NCI-H526 treated with DMSO at 0.1 percent for 48 hours (cell line): ENCODE measurements around the gene NOXO1.
"Not testable (repeated sequence)": the region's sequence is repeated elsewhere in the genome, so short reads cannot be mapped to it uniquely, and the experiment has no call there.

ENCODE experiments used
- DNase-seq: peaks from one replicate; lab custom pipeline; 2025; lab: John Stamatoyannopoulos, UW

NOXO1 gene

DNA sequence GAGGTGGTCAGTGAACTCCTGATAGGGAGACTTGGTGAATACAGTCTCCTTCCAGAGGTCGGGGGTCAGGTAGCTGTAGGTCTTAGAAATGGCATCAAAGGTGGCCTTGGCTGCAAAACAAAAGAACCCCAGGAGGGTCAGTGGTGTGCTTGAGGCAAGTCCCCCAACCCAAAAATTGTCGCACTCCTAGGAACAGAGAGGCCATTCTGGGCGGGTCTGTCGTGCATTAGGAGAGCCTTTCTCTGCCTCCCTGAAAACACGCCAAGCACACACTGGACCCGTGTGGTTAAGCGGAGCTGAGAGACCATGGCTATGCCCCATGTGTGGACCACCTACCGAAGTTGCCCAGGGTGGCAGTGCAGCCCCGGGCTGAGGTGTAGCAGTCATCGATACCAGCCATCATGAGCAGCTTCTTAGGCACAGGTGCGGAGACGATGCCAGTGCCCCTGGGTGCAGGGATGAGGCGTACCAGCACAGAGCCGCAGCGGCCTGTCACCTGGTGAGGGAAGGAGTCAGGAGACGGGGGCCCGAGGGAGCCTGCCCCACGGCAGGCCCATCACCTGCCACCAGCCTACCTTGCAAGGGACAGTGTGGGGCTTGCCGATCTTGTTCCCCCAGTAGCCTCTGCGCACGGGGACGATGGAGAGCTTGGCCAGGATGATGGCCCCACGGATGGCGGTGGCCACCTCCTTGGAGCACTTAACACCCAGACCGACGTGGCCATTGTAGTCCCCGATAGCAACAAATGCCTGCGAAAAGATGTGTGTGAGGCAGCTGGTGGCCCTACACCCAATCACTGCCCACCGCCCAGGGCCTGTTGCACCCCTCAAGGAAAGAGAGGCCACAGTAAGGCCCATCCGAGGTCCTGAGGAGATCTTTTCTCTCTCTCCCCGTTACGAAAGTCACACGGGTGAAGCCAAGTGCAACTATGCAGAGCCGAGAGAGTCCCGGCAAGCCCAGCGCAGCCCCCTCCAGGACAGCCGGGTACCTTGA is 18.8 kb downstream of the NOXO1 start:
- DNase-seq, result not testable (repeated sequence)

DNA sequence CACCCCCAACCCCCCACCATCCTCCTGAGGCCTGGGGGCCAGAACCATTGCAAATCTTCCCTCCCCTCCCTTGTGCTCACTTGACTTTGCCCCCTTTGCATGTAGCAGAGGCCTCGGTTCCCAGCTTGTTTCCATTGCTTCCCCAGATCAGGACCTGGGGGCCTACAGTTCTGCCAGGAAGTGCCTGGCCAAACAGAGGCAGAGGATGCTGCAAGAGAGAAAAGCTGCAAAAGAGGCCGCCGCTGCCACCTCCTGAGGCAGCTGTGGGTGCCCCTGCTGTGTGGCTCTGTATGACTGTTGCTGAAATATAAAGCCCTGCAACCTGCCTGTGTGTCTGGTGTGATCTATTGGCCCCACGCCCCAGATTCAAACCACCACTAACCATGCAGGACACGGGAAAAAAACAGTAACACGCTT is 19.6 kb downstream of the NOXO1 start:
- no peak for DNase-seq

DNA sequence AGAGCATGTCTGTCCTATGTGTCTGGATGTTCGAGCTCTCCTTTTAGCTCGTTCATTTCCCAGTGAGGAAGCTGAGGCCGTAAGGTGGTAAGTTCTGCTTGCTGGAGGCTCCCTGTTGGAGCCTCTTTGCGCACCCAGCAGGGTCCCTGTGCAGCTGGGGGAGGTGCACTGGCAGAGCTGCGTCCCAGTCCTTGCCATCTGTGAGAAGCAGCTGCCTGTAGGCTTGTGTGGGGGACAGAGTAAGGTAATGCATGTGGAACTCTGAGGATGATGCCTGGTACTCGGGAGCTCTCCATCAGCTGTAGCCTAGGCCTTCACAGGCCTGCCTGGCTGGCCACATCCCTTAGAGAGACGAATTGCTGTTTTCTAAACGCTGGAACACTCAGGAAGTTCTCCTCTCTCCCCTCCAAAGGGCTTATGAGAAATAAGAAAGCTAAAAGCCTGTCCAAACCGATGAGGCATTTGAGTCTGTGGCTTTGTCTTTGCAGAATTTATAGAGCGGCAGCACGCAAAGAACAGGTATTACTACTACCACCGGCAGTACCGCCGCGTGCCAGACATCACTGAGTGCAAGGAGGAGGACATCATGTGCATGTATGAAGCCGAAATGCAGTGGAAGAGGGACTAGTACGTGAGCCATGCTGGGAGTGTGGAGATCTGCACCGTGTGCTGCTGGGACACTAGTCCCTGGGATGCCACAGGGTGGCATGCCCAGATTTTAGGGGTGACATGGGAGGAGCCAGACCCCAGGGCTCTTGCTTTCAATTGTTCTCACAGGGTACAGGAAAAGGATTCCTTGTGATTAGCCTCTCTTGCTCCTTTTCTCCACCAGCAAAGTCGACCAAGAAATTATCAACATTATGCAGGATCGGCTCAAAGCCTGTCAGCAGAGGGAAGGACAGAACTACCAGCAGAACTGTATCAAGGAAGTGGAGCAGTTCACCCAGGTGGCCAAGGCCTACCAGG is 20.3 kb downstream of the NOXO1 start:
- peak; percentile 41 for DNase-seq

DNA sequence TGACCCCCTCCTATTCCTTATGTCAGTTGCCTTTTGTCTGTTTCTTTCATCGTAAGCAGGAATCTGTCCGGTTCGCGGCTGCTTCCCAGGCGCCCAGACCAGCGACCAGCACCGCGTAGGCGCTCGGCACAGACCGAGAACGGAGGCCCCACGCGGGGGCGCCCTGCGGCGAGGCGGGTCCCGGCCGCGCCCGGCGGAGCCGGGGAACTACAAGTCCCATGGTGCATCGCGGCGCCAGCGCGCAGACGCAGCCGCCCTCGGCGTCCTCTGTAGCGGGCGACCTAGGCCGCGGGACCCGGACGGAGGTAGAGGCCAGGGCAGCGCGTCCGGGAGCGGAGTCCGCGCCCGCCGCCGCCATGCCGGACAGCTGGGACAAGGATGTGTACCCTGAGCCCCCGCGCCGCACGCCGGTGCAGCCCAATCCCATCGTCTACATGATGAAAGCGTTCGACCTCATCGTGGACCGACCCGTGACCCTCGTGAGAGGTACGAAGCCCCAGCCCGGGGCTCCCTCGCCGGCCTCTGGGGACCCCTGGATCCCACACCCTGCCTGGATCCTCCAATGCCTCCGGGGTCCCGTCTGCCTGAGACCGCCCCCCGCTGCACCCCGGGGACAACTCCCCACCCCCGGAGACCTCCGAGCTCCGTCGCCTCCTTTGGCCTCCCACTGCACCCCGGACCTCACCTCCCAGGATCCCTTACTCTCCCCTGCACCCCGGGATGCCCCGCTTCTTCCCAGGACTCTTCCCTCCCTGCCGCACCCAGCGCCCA is 21.8 kb downstream of the NOXO1 start, which contains the start of gene NDUFB10:
Gene NDUFB10, plus strand, starts transcription at position 270 of the 771 bp plus-strand sequence. Its CDS starts 87 bp downstream, at position 357.
- peak; percentile 53 for DNase-seq

DNA sequence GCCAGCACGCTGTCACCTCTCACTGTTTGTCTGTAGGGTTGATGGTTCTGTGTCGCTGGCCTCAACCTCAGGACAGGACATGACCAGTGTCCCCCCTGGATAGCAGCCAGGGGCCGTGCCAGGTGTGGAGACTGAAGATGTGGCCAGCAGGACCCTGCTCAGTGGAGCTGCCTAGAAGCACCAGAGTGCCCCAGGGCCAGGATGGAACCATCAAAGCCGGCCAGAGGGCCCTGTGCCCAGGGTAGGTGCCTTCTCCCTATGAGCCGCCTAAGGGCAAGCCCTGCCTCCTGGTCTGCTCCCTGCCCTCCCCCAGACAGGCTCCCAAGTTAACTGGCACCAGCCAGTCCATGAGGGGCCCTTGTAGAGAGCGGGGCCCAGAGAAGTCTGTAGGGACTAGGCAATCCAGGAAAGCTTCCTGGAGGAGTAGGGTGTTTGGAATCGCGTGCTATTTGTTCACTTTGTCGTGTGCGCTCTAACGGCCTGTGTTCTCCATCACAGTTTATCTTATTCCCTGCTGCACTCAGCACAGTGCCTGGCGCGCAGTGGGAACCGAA is 22.5 kb downstream of the NOXO1 start:
- no peak for DNase-seq

DNA sequence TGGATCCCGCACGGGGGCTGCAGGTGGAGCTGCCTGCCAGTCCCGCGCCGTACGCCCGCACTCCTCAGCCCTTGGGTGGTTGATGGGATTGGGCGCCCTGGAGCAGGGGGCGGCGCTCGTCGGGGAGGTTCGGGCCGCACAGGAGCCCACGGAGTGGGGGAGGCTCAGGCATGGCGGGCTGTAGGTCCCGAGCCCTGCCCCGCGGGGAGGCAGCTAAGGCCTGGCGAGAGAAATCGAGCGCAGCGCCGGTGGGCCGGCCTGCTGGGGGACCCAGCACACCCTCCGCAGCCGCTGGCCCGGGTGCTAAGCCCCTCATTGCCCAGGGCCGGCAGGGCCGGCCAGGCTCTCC is 23.2 kb downstream of the NOXO1 start:
- DNase-seq, result not testable (repeated sequence)

DNA sequence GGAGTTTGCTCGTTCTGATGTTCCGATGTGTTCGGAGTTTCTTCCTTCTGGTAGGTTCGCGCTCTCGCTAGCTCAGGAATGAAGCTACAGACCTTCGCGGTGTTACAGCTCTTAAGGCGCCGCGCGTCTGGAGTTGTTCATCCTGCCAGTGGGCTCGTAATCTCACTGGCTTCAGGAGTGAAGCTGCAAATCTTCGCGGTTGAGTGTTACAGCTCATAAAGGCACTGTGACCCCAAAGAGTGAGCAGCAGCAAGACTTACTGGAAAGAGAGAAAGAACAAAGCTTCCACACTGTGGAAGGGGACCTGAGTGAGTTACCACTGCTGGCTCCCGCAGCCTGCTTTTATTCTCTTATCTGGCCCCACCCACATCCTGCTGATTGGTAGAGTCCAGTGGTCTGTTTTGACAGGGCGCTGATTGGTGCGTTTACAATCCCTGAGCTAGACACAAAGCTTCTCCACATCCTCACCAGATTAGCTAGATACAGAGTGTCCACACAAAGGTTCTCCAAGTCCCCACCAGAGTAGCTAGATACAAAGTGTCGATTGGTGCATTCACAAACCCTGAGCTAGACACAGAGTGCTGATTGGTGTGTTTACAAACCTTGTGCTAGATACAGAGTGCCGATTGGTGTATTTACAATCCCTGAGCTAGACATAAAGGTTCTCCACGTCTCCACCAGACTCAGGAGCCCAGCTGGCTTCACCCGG is 23.7 kb downstream of the NOXO1 start:
- not testable (repeated sequence) for DNase-seq

DNA sequence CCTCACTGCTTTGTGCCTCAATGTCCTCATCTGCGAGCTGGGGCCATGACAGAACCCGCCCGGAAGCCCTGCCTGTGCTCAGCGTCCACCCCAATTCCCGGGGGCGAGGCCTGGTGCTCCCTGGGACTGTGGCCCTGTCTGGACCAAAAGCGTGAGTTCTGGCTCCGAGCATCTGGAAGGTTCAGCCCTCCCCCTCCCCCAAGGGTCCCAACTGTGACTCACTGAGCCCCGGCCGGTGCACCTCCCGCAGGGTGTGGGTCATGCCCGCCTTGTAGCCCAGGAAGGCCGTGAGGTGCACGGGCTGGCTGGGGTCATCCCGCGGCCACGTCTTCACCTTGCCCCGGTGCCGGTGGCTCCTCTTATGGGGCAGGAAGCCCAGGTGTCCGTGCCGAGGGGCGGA is 27.5 kb downstream of the NOXO1 start:
- no peak for DNase-seq

DNA sequence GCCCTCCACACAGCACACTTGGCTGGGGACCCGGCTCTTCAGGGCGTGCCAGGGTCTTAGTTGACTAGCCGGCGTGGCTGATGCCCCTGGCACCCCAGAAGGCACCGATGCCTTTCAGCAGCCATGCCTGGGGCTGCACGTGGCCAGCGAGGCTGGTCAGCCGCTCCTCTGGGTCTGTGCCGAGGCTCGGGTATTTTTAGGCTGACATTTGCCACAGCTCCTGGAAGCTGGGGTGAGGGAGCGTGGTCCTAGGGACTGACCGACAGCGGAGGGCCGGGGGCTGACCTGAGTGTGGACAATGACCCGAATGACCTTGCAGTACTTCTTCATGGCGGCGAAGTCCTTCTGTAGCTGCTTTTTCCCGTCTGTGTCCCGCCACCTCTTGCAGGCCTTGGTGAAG is 30.7 kb downstream of the NOXO1 start:
- no peak for DNase-seq

DNA sequence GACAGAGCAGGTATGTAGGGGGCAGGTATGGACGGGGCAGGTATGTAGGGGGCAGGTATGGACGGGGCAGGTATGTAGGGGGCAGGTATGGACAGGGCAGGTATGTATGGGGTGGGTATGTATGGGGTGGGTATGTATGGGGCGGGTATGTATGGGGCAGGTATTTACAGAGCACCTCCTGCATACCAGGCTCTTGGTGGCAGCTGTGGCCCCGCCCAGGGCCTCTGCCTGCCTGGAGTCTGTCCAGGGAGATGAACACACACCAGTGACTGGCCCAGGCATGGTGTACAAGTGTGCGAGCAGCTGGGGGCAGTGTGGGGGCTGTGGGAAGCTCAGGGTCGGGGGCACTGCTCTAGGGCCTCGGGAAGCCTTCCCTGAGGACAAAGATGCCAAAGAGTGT is 31.2 kb downstream of the NOXO1 start:
- DNase-seq, result no peak

DNA sequence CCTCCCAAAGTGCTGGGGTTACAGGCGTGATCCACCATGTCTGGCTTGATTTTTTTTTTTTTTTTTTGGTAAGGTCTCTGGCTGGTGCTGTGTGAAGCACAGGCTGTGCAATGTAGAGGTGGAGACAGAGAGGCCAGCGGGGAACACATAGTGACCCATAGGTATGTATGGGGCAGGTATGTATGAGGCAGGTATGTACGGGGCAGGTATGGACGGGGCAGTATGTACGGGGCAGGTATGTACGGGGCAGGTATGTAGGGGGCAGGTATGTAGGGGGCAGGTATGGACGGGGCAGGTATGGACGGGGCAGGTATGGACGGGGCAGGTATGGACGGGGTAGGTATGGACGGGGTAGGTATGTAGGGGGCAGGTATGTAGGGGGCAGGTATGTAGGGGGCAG is 31.8 kb downstream of the NOXO1 start:
- DNase-seq, result no peak

DNA sequence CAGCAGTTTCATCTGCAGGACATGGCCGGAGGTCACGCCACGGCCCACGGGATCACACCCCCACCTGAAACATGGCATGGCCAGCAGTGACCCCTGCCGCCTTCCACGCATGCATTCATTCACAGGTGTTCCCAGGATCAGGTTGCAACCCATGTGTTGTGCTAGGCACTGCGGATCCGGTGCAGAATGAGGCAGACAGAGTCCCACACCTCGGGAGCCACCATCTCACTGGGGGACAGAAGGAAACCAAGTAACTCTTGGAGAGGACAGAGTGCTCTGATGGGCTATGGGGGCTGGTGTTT is 33.9 kb downstream of the NOXO1 start:
- DNase-seq, result no peak

DNA sequence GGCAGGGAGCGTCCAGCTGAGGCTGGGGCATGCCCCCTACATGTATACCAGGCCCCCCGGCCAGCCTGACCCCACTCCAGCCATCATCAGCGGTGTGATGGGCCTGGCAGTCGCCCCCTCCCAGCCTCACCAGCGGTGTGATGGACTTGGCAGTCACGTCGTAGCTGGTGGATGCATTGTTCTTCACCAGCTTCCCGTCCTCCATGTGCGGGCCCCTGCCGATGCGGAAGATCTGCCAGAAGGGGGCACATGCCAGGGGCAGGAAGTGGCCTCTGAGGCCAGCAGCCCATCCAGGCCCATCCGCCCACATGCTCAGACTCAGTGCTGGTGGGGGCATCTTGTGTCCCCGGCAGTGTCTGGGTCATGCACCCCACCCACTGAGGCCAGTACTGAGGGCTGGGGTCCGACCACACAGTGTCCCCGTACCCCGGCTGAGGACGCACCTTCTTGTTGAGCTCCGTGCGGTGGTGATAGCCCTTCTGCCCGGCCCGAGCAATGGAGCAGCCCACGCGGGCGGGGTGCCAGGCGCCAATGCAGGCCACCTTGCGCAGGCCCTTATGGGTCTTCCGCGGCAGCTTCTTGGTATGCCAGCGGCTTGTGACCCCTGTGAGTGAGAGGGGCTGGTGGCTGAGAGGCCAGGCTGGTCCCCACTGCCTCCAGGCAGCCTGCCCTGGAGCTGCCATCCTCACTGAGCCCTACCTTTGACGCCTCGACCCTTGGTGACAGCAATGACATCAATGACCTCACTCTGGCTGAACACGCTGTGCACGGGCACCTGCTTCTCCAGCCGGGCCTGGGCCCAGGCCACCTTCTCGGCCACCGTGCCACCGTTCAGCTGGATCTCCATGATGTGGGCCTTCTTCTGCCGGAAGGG is 34.5 kb downstream of the NOXO1 start:
- no peak for DNase-seq

DNA sequence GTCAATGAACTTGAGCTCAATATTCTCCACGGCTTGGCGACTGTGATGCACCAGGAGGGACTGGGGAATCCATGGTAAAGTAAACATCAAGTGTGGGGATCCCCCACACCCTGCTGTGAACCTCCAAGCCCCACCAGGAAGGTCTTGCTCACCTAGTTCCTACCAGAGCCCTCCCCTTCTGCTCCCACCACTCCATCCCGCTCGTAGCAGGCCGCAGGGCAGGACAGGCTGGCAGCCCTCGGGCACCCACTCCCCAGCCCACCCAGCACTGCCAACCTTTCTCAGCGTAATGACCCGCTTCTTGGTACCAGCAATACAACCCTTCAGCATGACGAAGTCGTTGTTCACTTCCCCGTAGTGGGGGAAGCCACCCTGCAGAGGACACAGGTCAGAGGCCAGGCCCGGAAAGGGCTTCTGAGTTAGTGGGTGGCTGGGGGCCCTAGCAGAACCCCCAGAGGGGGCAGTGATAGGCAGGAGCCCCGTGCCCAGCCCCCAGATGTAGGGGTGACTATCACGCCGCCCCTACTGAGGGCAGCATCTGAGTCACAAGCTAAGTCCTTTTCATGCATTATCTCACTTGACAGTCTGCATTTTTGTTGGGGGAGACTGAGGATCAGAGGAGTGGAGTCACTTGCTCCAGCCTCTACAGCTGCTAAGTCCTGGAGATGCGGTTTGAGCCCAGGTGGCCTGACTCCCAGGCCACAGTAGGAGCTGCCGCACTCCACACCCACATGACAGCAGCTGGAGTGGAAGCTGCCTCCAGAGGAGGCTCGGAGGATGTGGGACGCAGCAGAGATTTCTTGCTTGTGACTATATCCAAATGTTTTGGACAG is 35.5 kb downstream of the NOXO1 start:
- no peak for DNase-seq

DNA sequence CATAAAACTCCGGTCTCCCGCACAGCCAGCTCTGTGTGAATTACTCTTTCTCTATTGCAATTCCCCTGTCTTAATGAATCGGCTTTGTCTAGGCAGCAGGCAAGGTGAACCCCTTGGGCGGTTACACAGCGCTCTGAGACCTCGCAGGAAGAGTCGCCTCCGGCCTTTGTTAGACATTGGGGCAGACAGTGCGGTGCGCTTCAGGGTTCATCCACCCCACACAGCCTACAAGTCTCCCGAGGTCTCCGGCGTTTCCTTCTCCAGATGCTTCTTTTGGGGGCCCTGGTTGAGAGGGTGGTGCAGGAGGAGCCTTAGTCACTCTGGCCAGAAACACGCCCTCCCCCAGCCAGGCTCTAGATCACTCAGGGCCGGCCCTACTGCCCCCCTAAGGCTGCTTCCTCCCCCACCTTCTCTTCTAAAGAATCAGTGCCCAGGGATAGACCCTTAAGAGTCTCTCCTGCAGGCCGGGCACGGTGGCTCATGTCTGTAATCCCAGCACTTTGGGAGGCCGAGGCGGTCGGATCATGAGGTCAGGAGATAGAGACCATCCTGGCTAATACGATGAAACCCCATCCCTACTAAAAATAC is 36.6 kb downstream of the NOXO1 start:
- DNase-seq, result no peak

DNA sequence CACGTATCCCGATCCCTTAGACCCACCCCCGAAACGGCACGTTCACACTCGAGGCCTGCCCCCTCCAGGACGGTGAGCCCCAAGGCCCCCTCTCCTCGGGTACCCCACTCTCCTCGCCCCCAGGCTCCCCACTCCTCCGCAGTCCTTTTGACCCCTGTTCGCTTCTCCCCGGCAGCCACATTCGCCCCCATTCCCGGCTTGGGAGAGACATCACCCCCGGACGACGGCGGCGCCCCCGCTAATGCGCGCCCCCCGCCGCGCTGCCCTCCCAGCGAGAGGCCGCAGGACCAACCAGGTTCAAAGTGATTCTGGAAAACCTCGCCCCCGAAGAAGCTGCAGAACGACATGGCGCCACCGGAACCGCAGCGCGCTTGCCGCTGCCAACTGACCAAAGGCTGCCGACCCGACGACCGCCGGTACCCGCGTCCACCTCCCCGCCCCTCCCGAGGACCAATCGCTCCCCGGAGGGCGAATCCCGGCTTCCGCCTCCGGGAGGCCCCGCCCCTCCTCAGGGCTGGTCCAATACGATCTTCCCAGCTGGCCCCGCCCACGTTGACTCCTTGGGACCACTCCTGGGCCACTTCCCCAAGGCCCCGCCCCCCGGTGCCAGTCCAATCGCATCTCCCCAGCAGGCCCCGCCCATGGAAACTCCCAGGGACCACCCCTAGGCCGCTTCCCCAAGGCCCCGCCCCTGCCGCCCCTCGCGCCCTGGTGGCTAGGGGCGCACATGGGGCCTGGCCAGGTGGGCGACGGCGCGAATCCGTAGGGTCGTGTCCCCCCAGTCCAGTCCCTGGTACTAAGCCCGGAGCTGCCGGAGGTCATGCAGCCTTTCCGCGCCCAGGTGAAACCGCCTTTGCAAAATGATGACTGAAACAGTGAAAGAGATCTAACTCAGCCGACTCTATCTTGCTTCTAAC is 38.2 kb downstream of the NOXO1 start, which contains the start of gene MSRB1:
Gene MSRB1, minus strand, starts transcription at position 390 of the 917 bp plus-strand sequence. Its CDS starts 43 bp downstream, at position 347.
- peak; percentile 72 for DNase-seq

DNA sequence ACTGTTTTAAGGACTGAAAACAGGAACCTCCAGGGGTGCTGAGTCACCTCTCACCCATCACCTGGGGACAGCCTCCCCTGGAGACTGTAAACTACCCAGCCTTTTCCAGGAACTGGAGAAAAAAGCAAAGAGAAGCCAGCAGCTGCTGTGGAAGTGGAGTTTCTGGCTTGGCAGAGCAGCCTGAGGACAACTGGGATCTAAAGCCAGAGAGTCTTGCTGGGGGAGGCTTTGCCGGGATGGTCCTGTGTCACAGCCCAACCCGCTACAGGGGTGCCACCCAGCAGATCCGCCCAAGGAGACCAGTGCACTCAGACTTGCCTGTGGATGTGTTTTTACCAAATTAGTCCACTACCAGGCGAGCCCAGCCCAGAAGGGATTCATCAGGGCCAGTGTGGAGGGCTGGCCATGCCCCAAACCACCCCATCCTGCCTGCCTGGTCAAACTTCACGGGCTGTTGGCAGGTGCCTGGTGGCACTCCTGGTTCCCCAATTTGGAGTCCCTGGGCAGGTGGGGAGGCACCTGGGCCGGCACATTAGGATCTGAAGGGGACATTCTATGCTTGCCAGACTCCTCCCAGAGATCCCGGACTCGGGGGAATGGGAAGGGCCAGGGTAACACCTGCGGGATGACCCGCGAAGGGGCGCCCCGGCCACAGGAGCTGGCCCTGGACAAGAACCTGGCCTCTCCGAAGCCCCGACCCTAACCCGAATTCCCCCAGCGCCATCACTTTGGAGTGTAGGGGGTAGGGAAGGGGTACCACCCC is 39.0 kb downstream of the NOXO1 start:
- no peak for DNase-seq
